Endothelial cell (in vitro differentiated cells): ENCODE data around the gene ZNF764. TPM values are rescaled to one million over a fixed set of nuclear protein-coding genes. Genes with fewer than 3 reads are reported as not detected.
A peak's percentile ranks its signal among the peaks of the same experiment; 100 is the strongest.

Experiments
- DNase-seq: peaks from one replicate; pipeline ENCODE4 v3.0.0; 2021; ENCODE audit warnings: low spot score
- H3K27ac Mint-ChIP-seq: one replicate; pipeline ENCODE4 v1.8.0; 2021; ENCODE audit warnings: mixed read lengths, inconsistent platforms; ENCODE audit not compliant: unreplicated experiment
- H3K27me3 Mint-ChIP-seq: one replicate; pipeline ENCODE4 v1.8.0; 2021; ENCODE audit warnings: mild to moderate bottlenecking, moderate library complexity, mixed read lengths, inconsistent platforms; ENCODE audit not compliant: unreplicated experiment
- H3K36me3 Mint-ChIP-seq: one replicate; pipeline ENCODE4 v1.8.0; 2021; ENCODE audit warnings: mild to moderate bottlenecking, low read depth, mixed read lengths, inconsistent platforms; ENCODE audit not compliant: unreplicated experiment
- H3K4me1 Mint-ChIP-seq: one replicate; pipeline ENCODE4 v1.8.0; 2021; ENCODE audit warnings: mild to moderate bottlenecking, mixed read lengths, inconsistent platforms; ENCODE audit not compliant: unreplicated experiment
- H3K4me3 Mint-ChIP-seq: one replicate; pipeline ENCODE4 v1.8.0; 2021; ENCODE audit warnings: mild to moderate bottlenecking, mixed read lengths, inconsistent platforms; ENCODE audit not compliant: unreplicated experiment
- H3K9me3 Mint-ChIP-seq: one replicate; pipeline ENCODE4 v1.8.0; 2021; ENCODE audit warnings: mixed read lengths, inconsistent platforms; ENCODE audit not compliant: unreplicated experiment
- CTCF ChIP-seq: fragments of 200-600 bp; sonication (generic); IDR thresholded peaks from one replicate; pipeline ENCODE4 v1.5.0; 2021; ENCODE audit warnings: antibody characterized with exemption; ENCODE audit not compliant: unreplicated experiment
- total RNA-seq: library from RNA; stranded (reverse); fragmentation: NEBNext Ultra II Directional; extraction: Animal tissue kit (Norgen Biotek cat#: 25700); gene quantifications from one replicate; pipeline ENCODE4 v1.2.1, GENCODE V29; 2021; ENCODE audit not compliant: unreplicated experiment

Gene ZNF764
- total RNA-seq, 1 donor from 2014 or later, result 13.8 TPM

GRCh38 chr16:30528799-30529457 is 29.2 kb downstream of the ZNF764 start:
- DNase-seq, result no peak
- peak overlapping the region; percentile 47 for H3K4me3 Mint-ChIP-seq
- H3K36me3 Mint-ChIP-seq, result peaks cover 12% of the 10 kb centered on the region
- H3K27me3 Mint-ChIP-seq, result peaks cover 5% of the 10 kb centered on the region
- no peak for TF ChIP-seq CTCF
- no peaks in the 10 kb centered on the region for H3K9me3 Mint-ChIP-seq
- H3K4me1 Mint-ChIP-seq, result peaks cover 24% of the 10 kb centered on the region
- peak overlapping the region; percentile 86 for H3K27ac Mint-ChIP-seq

DNA sequence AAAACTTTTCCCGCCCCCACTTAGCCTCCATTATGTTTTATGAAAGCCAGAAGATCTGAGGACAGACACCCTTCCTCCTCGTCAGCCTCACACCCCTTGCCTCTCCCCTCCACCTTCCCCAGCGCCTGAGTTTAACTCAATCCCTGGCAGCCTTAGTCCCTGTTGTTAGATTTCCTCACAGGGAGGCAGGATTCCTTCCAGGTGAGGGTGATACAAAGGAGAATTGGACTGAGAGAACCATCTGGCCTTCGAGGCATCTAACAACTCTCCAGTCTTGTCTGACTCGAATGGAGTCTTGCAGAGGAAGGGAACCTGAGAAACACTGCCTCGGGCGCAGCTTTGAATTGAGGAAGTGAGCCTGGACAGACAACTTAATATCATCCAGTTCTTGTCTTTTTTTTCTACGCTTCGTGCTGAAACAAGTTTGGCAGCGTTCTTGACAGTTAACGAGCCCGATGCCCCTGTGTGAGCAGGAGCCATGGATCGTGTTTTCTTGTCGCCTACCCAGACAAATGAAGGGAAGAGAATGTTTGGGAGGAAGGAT is 30.5 kb downstream of the ZNF764 start:
- TF ChIP-seq CTCF, result no peak
- peak overlapping the region; percentile 86 for H3K27ac Mint-ChIP-seq
- no peak for DNase-seq
- H3K4me3 Mint-ChIP-seq, result peak overlapping the region; percentile 88
- peaks cover 18% of the 10 kb centered on the region for H3K4me1 Mint-ChIP-seq
- no peaks in the 10 kb centered on the region for H3K9me3 Mint-ChIP-seq
- H3K36me3 Mint-ChIP-seq, result peaks cover 8% of the 10 kb centered on the region
- H3K27me3 Mint-ChIP-seq, result peaks cover 3% of the 10 kb centered on the region

GRCh38 chr16:30526823-30527634 is 31.1 kb downstream of the ZNF764 start:
- peak; percentile 96 for DNase-seq
- peak; percentile 28 for TF ChIP-seq CTCF
- Mint-ChIP-seq H3K27me3 (peaks cover 3% of the 10 kb centered on the region), H3K36me3 (peaks cover 8% of the 10 kb centered on the region), H3K9me3 (no peaks in the 10 kb centered on the region), H3K4me1 (peaks cover 18% of the 10 kb centered on the region), H3K4me3 (peak overlapping the region; percentile 88), H3K27ac (peak overlapping the region; percentile 86)

- Mint-ChIP-seq H3K36me3 (peaks cover 6% of the 10 kb centered on the region), H3K9me3 (no peaks in the 10 kb centered on the region), H3K27ac (peak within 1 kb of the TSS; percentile 86), H3K4me3 (peak within 1 kb of the TSS; percentile 94), H3K27me3 (peaks cover 3% of the 10 kb centered on the region), H3K4me1 (peaks cover 18% of the 10 kb centered on the region)
- DNase-seq, result peak; percentile 67
- TF ChIP-seq CTCF, result no peak
These were observed 31.9 kb downstream of the ZNF764 start, which contains the start of gene ZNF768 for GRCh38 chr16:30526137-30526822. ZNF768 (minus strand) TSS chr16:30526566; CDS start chr16:30526413, 153 bp downstream.
